Endothelial cell of umbilical vein (primary cell): Measurements from ENCODE around the gene TCIRG1. TPM values are rescaled to one million over a fixed set of nuclear protein-coding genes. Genes with fewer than 3 reads are reported as not detected.

Experiments used
- BruUV-seq: library from RNA; stranded (reverse); fragments of 400-500 nt; replicated peaks from 2 replicates; lab custom pipeline; 2021; lab: Mats Ljungman, UMichigan
- CTCF ChIA-PET: fragments of 300-600, 350-600 bp; sonication (Branson Sonifier 250); formaldehyde crosslinking; loops from one replicate; lab custom pipeline; 2021; ENCODE audit warnings: antibody characterized with exemption, inconsistent platforms; lab: Charles Lee
- POLR2A ChIA-PET: fragments of 300-600, 350-600 bp; sonication (Branson Sonifier 250); formaldehyde crosslinking; loops from one replicate; lab custom pipeline; 2021; ENCODE audit warnings: antibody characterized with exemption, inconsistent platforms; lab: Charles Lee
- DNase-seq: peaks from one replicate; pipeline ENCODE4 v3.0.0-alpha.2; 2011; ENCODE audit warnings: low read depth, low spot score
- FAIRE-seq: peaks from 2 replicates; lab custom pipeline; 2011; peaks lifted over from hg19 to GRCh38; lab: Jason Lieb, UNC
- H2AFZ ChIP-seq: 2 replicates; pipeline ENCODE4 v1.6.0; 2012; ENCODE audit warnings: low read depth, low read length, control low read depth, inconsistent platforms
- H3K27ac ChIP-seq: 2 replicates; pipeline ENCODE4 v1.5.1; 2011; ENCODE audit warnings: low read depth, mild to moderate bottlenecking, control low read depth, low read length, moderate library complexity; ENCODE audit not compliant: insufficient read depth
- H3K27me3 ChIP-seq, 2 experiments: 2 replicates each; pipeline versions ENCODE4 v1.6.0 to v1.6.1; 2011; ENCODE audit warnings: low read length in 2 of 2, mixed read lengths in 1 of 2; ENCODE audit not compliant: control insufficient read depth in 2 of 2, insufficient read depth in 2 of 2
- H3K36me3 ChIP-seq, 2 experiments: 2 replicates in 1 of 2; 3 replicates in 1 of 2; pipeline ENCODE4 v1.5.1; 2011; ENCODE audit warnings: low read length in 2 of 2, mild to moderate bottlenecking in 1 of 2, moderate library complexity in 1 of 2; ENCODE audit not compliant: control insufficient read depth in 2 of 2, insufficient read depth in 2 of 2; ENCODE audit errors: extremely low read depth in 1 of 2
- H3K4me1 ChIP-seq: 3 replicates; pipeline ENCODE4 v1.5.1; 2011; ENCODE audit warnings: mild to moderate bottlenecking, low read length; ENCODE audit not compliant: control insufficient read depth, insufficient read depth; ENCODE audit errors: extremely low read depth
- H3K4me2 ChIP-seq: 2 replicates; pipeline ENCODE4 v1.6.1; 2011; ENCODE audit warnings: low read length, control low read depth, mixed read lengths; ENCODE audit not compliant: insufficient read depth
- H3K4me3 ChIP-seq, 3 experiments: fragments of 200-600 bp in 1 of 3; sonication (generic), shearing (Covaris generic) in 1 of 3; replicated peaks in 1 of 3; 2 replicates each; pipeline ENCODE4 v1.5.1; 2011 to 2016; ENCODE audit warnings: control low read depth in 3 of 3, low read length in 3 of 3, mild to moderate bottlenecking in 2 of 3, inconsistent platforms in 1 of 3, low read depth in 1 of 3, moderate library complexity in 1 of 3; ENCODE audit not compliant: insufficient read depth in 1 of 3
- H3K79me2 ChIP-seq: 2 replicates; pipeline ENCODE4 v1.6.0; 2012; ENCODE audit warnings: low read length, inconsistent platforms; ENCODE audit not compliant: control insufficient read depth, insufficient read depth
- H3K9ac ChIP-seq: replicated peaks from 2 replicates; pipeline ENCODE3; 2011; ENCODE audit warnings: low read length, control low read depth; ENCODE audit not compliant: insufficient read depth; ENCODE audit errors: extremely low read depth
- H3K9me1 ChIP-seq: replicated peaks from 3 replicates; pipeline ENCODE4 v1.6.0; 2011; ENCODE audit warnings: mild to moderate bottlenecking, low read length; ENCODE audit not compliant: control insufficient read depth, insufficient read depth; ENCODE audit errors: extremely low read depth
- H3K9me3 ChIP-seq: replicated peaks from 2 replicates; pipeline ENCODE4 v1.5.1; 2012; ENCODE audit warnings: low read length, inconsistent platforms; ENCODE audit not compliant: control insufficient read depth, insufficient read depth
- H4K20me1 ChIP-seq: replicated peaks from 2 replicates; pipeline ENCODE3; 2011; ENCODE audit warnings: mild to moderate bottlenecking, low read length; ENCODE audit not compliant: control insufficient read depth, insufficient read depth; ENCODE audit errors: extremely low read depth
- CTCF ChIP-seq, 2 donors: IDR thresholded peaks; 1 replicate in 1 of 2; 2 replicates in 1 of 2; pipeline ENCODE4 v1.5.1; 2011; ENCODE audit warnings: low read length in 2 of 2, mild to moderate bottlenecking in 2 of 2, moderate library complexity in 2 of 2, control low read depth in 1 of 2, inconsistent platforms in 1 of 2, low read depth in 1 of 2; ENCODE audit not compliant: insufficient read depth in 1 of 2; ENCODE audit errors: extremely low read depth in 1 of 2
- EZH2 ChIP-seq: IDR thresholded peaks from 2 replicates; pipeline ENCODE4 v1.6.1; 2012; ENCODE audit warnings: borderline replicate concordance, low read depth, mild to moderate bottlenecking, moderate library complexity, low read length, inconsistent platforms; ENCODE audit not compliant: severe bottlenecking
- MYC ChIP-seq: IDR thresholded peaks from one replicate; pipeline ENCODE4 v1.6.1; 2011; ENCODE audit warnings: mild to moderate bottlenecking, low read depth, low read length
- POLR2A ChIP-seq: IDR thresholded peaks from 2 replicates; pipeline ENCODE4 v1.6.1; 2012; ENCODE audit warnings: low read depth, mild to moderate bottlenecking, control low read depth, low read length
- dilution Hi-C: fragments of 300-500 bp; cut with MboI; formaldehyde crosslinking; loops from one replicate; pipeline ENCODE4 v1.15.0; 2019; ENCODE audit warnings: low sequenced_read_pairs; ENCODE audit not compliant: extremely low pct_ligation_motif_present
- intact Hi-C: fragments of 100-400 bp; cut with micrococcal nuclease; formaldehyde crosslinking; loops from one replicate; pipeline ENCODE4 v1.10.0; 2022
- polyA plus RNA-seq, 4 experiments: library from polyadenylated mRNA; depleted of rRNA in 3 of 4; stranded (reverse) in 3 of 4; unstranded in 1 of 4; fragments of >200 nt; gene quantifications; 2 replicates each; pipeline versions ENCODE4 v1.2.1 to v1.2.3, GENCODE V29; 2011 to 2012; ENCODE audit warnings: missing spikeins in 1 of 4
- total RNA-seq: library from RNA; stranded (reverse); gene quantifications from 2 replicates; pipeline ENCODE4 v1.2.3, GENCODE V29; 2021

The TCIRG1 gene
- total and polyA plus RNA-seq, 2 donors (not counting 3 experiments of a cell fraction or from before 2014, with no cell fraction given): 134 to 183 TPM

GRCh38 chr11:67996622-67997474, 42.0 kb upstream of the TCIRG1 start:
- H3K4me2 ChIP-seq: no peak overlapping the region
- peak; percentile 78 for FAIRE-seq
- H3K9ac ChIP-seq: no peak overlapping the region
- dilution Hi-C loops: no loop called here
- no peaks in the 10 kb centered on the region for H4K20me1 ChIP-seq
- no peak overlapping the region for H3K27ac ChIP-seq
- peak overlapping the region; percentile 49 for H2AFZ ChIP-seq
- H3K9me3 ChIP-seq: no peaks in the 10 kb centered on the region
- H3K27me3 ChIP-seq: no peaks in the 10 kb centered on the region
- ChIA-PET POLR2A (no interaction called here), CTCF (interaction anchor here (0.6 to 0.7 kb wide), 2 partner anchors 41 to 212 kb away, joined by 3 to 4 read pairs; no protein-coding TSS in a partner anchor)
- H3K36me3 ChIP-seq: no peaks in the 10 kb centered on the region
- H3K9me1 ChIP-seq: no peaks in the 10 kb centered on the region
- H3K4me1 ChIP-seq: no peaks in the 10 kb centered on the region
- H3K4me3 ChIP-seq: no peak overlapping the region
- intact Hi-C loops: no loop called here
- TF ChIP-seq POLR2A (no peak), CTCF (IDR thresholded peaks at IDR 0.05; ENCODE audit: extremely low read depth in 1 of 2, insufficient read depth in 1 of 2, low read depth in 1 of 2, low read length in 2 of 2) (no peak)
- H3K79me2 ChIP-seq: no peaks in the 10 kb centered on the region
- BruUV-seq: no TSS peak
- DNase-seq: peak; percentile 31

- no TSS peak for BruUV-seq
- Histone ChIP-seq H3K36me3 (no peaks in the 10 kb centered on the region), H3K9ac (no peak overlapping the region), H3K4me2 (no peak overlapping the region), H3K27ac (no peak overlapping the region), H3K4me3 (no peak overlapping the region), H3K79me2 (no peaks in the 10 kb centered on the region), H4K20me1 (no peaks in the 10 kb centered on the region), H3K9me1 (no peaks in the 10 kb centered on the region), H3K9me3 (no peaks in the 10 kb centered on the region), H3K27me3 (no peaks in the 10 kb centered on the region), H3K4me1 (no peaks in the 10 kb centered on the region), H2AFZ (no peak overlapping the region)
- POLR2A ChIA-PET: no interaction called here
- CTCF ChIA-PET: no interaction called here
- no peak for TF ChIP-seq MYC
- no peak for TF ChIP-seq EZH2
- no peak for FAIRE-seq
- no peak for DNase-seq
- intact Hi-C loops (no loop called here), dilution Hi-C loops (no loop called here)
Measured at GRCh38 chr11:67997475-67997921, 41.3 kb upstream of the TCIRG1 start.
